OCI-LY7 (cell line): ENCODE data around the gene BRD1. TPM values are rescaled to one million over a fixed set of nuclear protein-coding genes. Genes with fewer than 3 reads are reported as not detected.

ENCODE experiments used
- BruUV-seq: library from RNA; stranded (reverse); fragments of 400-500 nt; replicated peaks from 2 replicates; lab custom pipeline; 2021; lab: Mats Ljungman, UMichigan
- CTCF ChIA-PET: fragments of 300-600 bp; sonication (Branson Sonifier 250); formaldehyde crosslinking; loops from one replicate; lab custom pipeline; 2022; ENCODE audit warnings: antibody characterized with exemption; ENCODE audit not compliant: unreplicated experiment; lab: Charles Lee
- POLR2A ChIA-PET: fragments of 300-600 bp; sonication (Branson Sonifier 250); formaldehyde crosslinking; loops from one replicate; lab custom pipeline; 2022; ENCODE audit warnings: antibody characterized with exemption; lab: Charles Lee
- DNase-seq: peaks from one replicate; pipeline ENCODE4 v3.0.0-alpha.2; 2015; ENCODE audit warnings: low spot score
- H2AFZ ChIP-seq: fragments of 200-600 bp; sonication (generic), shearing (Covaris generic); 2 replicates; pipeline ENCODE4 v1.6.1; 2014; ENCODE audit warnings: mild to moderate bottlenecking, antibody characterized with exemption, low read length, moderate library complexity
- H3K27ac ChIP-seq: fragments of 200-600 bp; sonication (generic); 2 replicates; pipeline ENCODE4 v1.5.1; 2014; ENCODE audit warnings: mixed run types, low read depth, mild to moderate bottlenecking, moderate library complexity, low read length, inconsistent platforms; ENCODE audit not compliant: poor library complexity, severe bottlenecking
- H3K36me3 ChIP-seq: fragments of 200-600 bp; sonication (generic); 2 replicates; pipeline ENCODE4 v1.6.1; 2014; ENCODE audit warnings: mild to moderate bottlenecking, antibody characterized with exemption, low read length, moderate library complexity, mixed read lengths; ENCODE audit not compliant: insufficient read depth
- H3K4me1 ChIP-seq: fragments of 200-600 bp; sonication (generic); 2 replicates; pipeline ENCODE4 v1.5.1; 2014; ENCODE audit warnings: mild to moderate bottlenecking, low read length; ENCODE audit not compliant: insufficient read depth, poor library complexity, severe bottlenecking
- H3K4me2 ChIP-seq: fragments of 200-600 bp; sonication (generic); 2 replicates; pipeline ENCODE4 v1.6.1; 2014; ENCODE audit warnings: mild to moderate bottlenecking, low read length
- H3K4me3 ChIP-seq: fragments of 200-600 bp; sonication (generic); 2 replicates; pipeline ENCODE4 v1.5.1; 2014; ENCODE audit warnings: mild to moderate bottlenecking, low read depth, low read length; ENCODE audit not compliant: poor library complexity, severe bottlenecking
- H3K79me2 ChIP-seq: fragments of 200-600 bp; sonication (generic); 2 replicates; pipeline ENCODE4 v1.6.1; 2016; ENCODE audit warnings: low read depth, mild to moderate bottlenecking, low read length, moderate library complexity, mixed read lengths; ENCODE audit not compliant: insufficient read depth
- H3K9me2 ChIP-seq: fragments of 200-600 bp; sonication (generic); 2 replicates; pipeline ENCODE4 v1.6.1; 2016; ENCODE audit warnings: mild to moderate bottlenecking, low read length, mixed read lengths; ENCODE audit not compliant: insufficient read depth
- H3K9me3 ChIP-seq: fragments of 200-600 bp; sonication (generic); 2 replicates; pipeline ENCODE4 v1.6.1; 2014; ENCODE audit warnings: mild to moderate bottlenecking, mixed run types, low read length, mixed read lengths
- H4K20me1 ChIP-seq: fragments of 200-600 bp; sonication (generic); 2 replicates; pipeline ENCODE4 v1.6.1; 2014; ENCODE audit warnings: mild to moderate bottlenecking, antibody characterized with exemption, low read length, moderate library complexity, mixed read lengths; ENCODE audit not compliant: insufficient read depth
- EZH2phosphoT487 ChIP-seq: fragments of 200-600 bp; sonication (generic); IDR thresholded peaks from 2 replicates; pipeline ENCODE4 v1.6.1; 2018; ENCODE audit warnings: low read depth, borderline replicate concordance, mild to moderate bottlenecking, mixed run types, antibody characterized with exemption, low read length, moderate library complexity, mixed read lengths
- intact Hi-C: fragments of 100-400 bp; cut with micrococcal nuclease; formaldehyde crosslinking; loops from one replicate; pipeline ENCODE4 v1.10.0; 2022; ENCODE audit not compliant: unreplicated experiment
- total RNA-seq, 2 experiments: library from RNA; depleted of rRNA in 1 of 2; stranded (reverse); fragments of >200 nt in 1 of 2; shearing (Covaris generic) in 1 of 2; gene quantifications; 2 replicates each; pipeline ENCODE4 v1.2.3, GENCODE V29; 2014 to 2022
- TF ChIP-seq, protein P1 (sequence below): fragments of 200-600 bp; sonication (generic); conservative IDR thresholded peaks from 2 replicates; pipeline ENCODE4 v1.5.1; 2014; ENCODE audit warnings: mild to moderate bottlenecking, antibody characterized with exemption, low read length, moderate library complexity, mixed read lengths

BRD1 gene
- total RNA-seq, 2 experiments from 2014 or later = 38.1 to 46.6 TPM

DNA sequence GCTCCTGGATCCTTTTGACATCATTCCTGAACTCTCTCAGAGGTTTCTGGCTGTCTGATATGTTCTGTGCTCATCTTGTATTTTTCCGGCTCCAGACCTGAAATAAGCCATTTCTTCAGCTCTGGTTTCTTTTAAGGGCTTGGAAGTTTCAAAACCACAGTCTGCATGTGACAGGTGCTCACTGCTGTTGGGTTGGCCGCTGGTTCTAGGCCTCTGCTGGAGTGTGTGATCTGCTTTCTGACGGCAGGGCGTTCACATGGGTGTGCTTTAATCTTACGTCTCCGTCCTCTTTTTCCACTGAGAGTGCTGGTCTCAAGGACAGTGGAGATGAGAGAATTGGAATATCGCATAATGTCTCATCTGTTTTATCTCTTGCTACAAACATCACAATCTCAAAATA, 36.3 kb upstream of the BRD1 start:
- Histone ChIP-seq H3K36me3 (peaks cover 39% of the 10 kb centered on the region), H3K4me1 (no peaks in the 10 kb centered on the region), H3K4me3 (no peak overlapping the region), H3K9me2 (no peaks in the 10 kb centered on the region), H2AFZ (no peak overlapping the region), H3K4me2 (no peak overlapping the region), H3K27ac (no peak overlapping the region), H3K9me3 (peaks cover 4% of the 10 kb centered on the region; the same call in 1 of the 2 replicates), H3K79me2 (peaks cover 94% of the 10 kb centered on the region), H4K20me1 (0 out of 2 replicates have a peak, but pooled peaks cover 3% of the 10 kb centered on the region)
- intact Hi-C loops = no loop called here
- ChIA-PET CTCF (no interaction called here), POLR2A (no interaction called here)
- TF ChIP-seq, protein P1, sequence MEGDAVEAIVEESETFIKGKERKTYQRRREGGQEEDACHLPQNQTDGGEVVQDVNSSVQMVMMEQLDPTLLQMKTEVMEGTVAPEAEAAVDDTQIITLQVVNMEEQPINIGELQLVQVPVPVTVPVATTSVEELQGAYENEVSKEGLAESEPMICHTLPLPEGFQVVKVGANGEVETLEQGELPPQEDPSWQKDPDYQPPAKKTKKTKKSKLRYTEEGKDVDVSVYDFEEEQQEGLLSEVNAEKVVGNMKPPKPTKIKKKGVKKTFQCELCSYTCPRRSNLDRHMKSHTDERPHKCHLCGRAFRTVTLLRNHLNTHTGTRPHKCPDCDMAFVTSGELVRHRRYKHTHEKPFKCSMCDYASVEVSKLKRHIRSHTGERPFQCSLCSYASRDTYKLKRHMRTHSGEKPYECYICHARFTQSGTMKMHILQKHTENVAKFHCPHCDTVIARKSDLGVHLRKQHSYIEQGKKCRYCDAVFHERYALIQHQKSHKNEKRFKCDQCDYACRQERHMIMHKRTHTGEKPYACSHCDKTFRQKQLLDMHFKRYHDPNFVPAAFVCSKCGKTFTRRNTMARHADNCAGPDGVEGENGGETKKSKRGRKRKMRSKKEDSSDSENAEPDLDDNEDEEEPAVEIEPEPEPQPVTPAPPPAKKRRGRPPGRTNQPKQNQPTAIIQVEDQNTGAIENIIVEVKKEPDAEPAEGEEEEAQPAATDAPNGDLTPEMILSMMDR = no peak
- no TSS peak for BruUV-seq
- DNase-seq = no peak

GRCh38 chr22:49862496-49862776, 34.8 kb upstream of the BRD1 start:
- Histone ChIP-seq H3K27ac (no peak overlapping the region), H3K36me3 (peaks cover 34% of the 10 kb centered on the region), H3K9me2 (no peaks in the 10 kb centered on the region), H3K79me2 (peaks cover 89% of the 10 kb centered on the region), H3K4me1 (no peaks in the 10 kb centered on the region), H2AFZ (no peak overlapping the region), H3K4me3 (no peak overlapping the region), H3K4me2 (no peak overlapping the region), H3K9me3 (no peaks in the 10 kb centered on the region), H4K20me1 (0 out of 2 replicates have a peak, but pooled peaks cover 3% of the 10 kb centered on the region)
- intact Hi-C loops = no loop called here
- CTCF ChIA-PET = no interaction called here
- BruUV-seq = no TSS peak
- POLR2A ChIA-PET = interaction anchor here (0.6 to 0.7 kb wide), 2 partner anchors 75 to 126 kb away, joined by 3 to 5 read pairs; no protein-coding TSS in a partner anchor
- TF ChIP-seq, protein P1 = no peak
- TF ChIP-seq EZH2phosphoT487 = no peak
- no peak for DNase-seq

DNA sequence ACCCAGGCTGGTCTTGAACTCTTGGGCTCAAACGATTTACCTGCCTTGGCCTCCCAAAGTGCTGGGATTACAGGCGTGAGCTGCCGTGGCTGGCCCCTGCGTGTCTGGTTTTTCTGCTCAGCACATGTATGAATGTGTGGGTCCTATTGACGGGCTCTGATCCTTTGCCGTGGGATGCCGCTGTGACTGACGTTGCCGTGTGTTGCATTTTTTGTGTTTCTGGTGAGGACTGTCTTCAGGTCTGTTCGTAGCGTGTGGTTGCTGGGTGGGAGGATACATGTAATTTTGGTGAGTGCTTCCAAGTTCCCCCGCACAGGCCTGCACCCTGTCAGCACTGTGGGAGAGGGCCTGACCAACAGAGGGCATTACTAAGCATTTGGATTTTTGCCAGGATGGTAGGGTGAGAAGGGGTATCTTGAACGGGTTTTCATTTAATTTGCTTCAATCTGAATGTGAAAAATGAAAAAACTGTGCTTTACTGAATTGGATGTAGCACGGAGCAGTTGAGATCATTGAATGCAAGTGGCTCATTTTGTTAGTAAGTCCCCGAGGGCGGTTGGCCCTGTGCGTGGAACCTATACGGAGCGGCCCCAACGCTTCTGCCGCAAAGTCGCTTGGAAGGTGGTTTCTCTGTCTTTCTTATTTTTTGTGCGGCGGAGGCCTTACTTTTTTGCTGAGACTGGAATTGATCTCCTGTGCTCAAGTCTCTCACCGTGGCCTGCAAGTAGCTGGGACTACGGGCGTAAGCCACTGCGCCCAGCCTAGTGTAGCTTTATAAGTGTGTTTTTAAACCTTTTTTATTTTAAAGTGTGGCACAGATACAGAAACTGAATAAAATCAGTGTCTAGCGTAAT, 34.2 kb upstream of the BRD1 start:
- no peak overlapping the region for H3K4me3 ChIP-seq
- TF ChIP-seq EZH2phosphoT487 = no peak
- TF ChIP-seq, protein P1 = 0 out of 2 replicates have a peak, but pooled peaks have one; percentile 10
- ChIA-PET CTCF (no interaction called here), POLR2A (interaction anchor here (0.6 to 0.7 kb wide), 2 partner anchors 76 to 127 kb away, joined by 3 to 5 read pairs; no protein-coding TSS in a partner anchor)
- H3K79me2 ChIP-seq = peaks cover 83% of the 10 kb centered on the region
- TSS peak; percentile 21 for BruUV-seq
- no peaks in the 10 kb centered on the region for H3K9me2 ChIP-seq
- 0 out of 2 replicates have a peak, but pooled peaks cover 6% of the 10 kb centered on the region for H4K20me1 ChIP-seq
- no peak for DNase-seq
- no peak overlapping the region for H2AFZ ChIP-seq
- no peaks in the 10 kb centered on the region for H3K4me1 ChIP-seq
- H3K27ac ChIP-seq = no peak overlapping the region
- intact Hi-C loops = no loop called here
- H3K9me3 ChIP-seq = no peaks in the 10 kb centered on the region
- no peak overlapping the region for H3K4me2 ChIP-seq
- H3K36me3 ChIP-seq = peaks cover 32% of the 10 kb centered on the region
